Activated CD8-positive, alpha-beta T cell treated with anti-CD3 and anti-CD28 coated beads for 36 hours (primary cell): ENCODE data around the gene CPT1C. TPM values are rescaled to one million over a fixed set of nuclear protein-coding genes. Genes with fewer than 3 reads are reported as not detected.
A peak's percentile ranks its signal among the peaks of the same experiment; 100 is the strongest.

Experiments
- ATAC-seq: fragments of 200-7000 bp; cut with Tn5 transposase; one replicate; pipeline ENCODE4 v1.10.0; 2021; ENCODE audit warnings: mild to moderate bottlenecking, moderate library complexity
- CTCF ChIA-PET: fragments of 350-600 bp; sonication (Branson Sonifier 250); formaldehyde crosslinking; loops from one replicate; lab custom pipeline; 2021; ENCODE audit warnings: antibody characterized with exemption; lab: Charles Lee
- POLR2A ChIA-PET: fragments of 350-600 bp; sonication (Branson Sonifier 250); formaldehyde crosslinking; loops from one replicate; lab custom pipeline; 2021; ENCODE audit warnings: antibody characterized with exemption; lab: Charles Lee
- DNase-seq: peaks from one replicate; pipeline ENCODE4 v3.0.0-alpha.2; 2020
- H3K27ac Mint-ChIP-seq: one replicate; pipeline ENCODE4 v1.8.0; 2021; ENCODE audit warnings: mild to moderate bottlenecking, mixed read lengths
- H3K27me3 Mint-ChIP-seq: one replicate; pipeline ENCODE4 v1.8.0; 2021; ENCODE audit warnings: mixed read lengths
- H3K36me3 Mint-ChIP-seq: one replicate; pipeline ENCODE4 v1.8.0; 2021; ENCODE audit warnings: low read depth, mixed read lengths
- H3K4me1 Mint-ChIP-seq: one replicate; pipeline ENCODE4 v1.8.0; 2021; ENCODE audit warnings: low read depth, mixed read lengths
- H3K4me3 Mint-ChIP-seq: one replicate; pipeline ENCODE4 v1.8.0; 2021; ENCODE audit warnings: mild to moderate bottlenecking, moderate library complexity, mixed read lengths
- H3K9me3 Mint-ChIP-seq: one replicate; pipeline ENCODE4 v1.8.0; 2021; ENCODE audit warnings: mixed read lengths
- CTCF ChIP-seq: fragments of 200-600 bp; IDR thresholded peaks from one replicate; pipeline ENCODE4 v1.8.0; 2022; ENCODE audit warnings: antibody characterized with exemption, mild to moderate bottlenecking
- intact Hi-C: fragments of 100-400 bp; cut with micrococcal nuclease; formaldehyde crosslinking; loops from one replicate; pipeline ENCODE4 v1.10.0; 2022
- total RNA-seq, 2 experiments: library from RNA; stranded (reverse); gene quantifications; one replicate each; pipeline ENCODE4 v1.2.3, GENCODE V29; 2021

Gene CPT1C
- total RNA-seq, 2 experiments from 2014 or later = 0.69 to 1.0 TPM

GRCh38 chr19:49705919-49706318 lies 15.0 kb downstream of the CPT1C start:
- CTCF ChIA-PET = no interaction called here
- no peak for TF ChIP-seq CTCF

GRCh38 chr19:49710372-49710951 lies 19.5 kb downstream of the CPT1C start:
- ChIA-PET POLR2A (interaction anchor here (1.5 kb wide), 1 partner anchor 17 kb away, joined by 4 read pairs; no protein-coding TSS in a partner anchor), CTCF (no interaction called here)
- H3K27me3 Mint-ChIP-seq = no peaks in the 10 kb centered on the region
- H3K9me3 Mint-ChIP-seq = no peaks in the 10 kb centered on the region
- intact Hi-C loops = no loop called here
- no peak overlapping the region for H3K4me3 Mint-ChIP-seq
- H3K4me1 Mint-ChIP-seq = no peaks in the 10 kb centered on the region
- ATAC-seq (no peak), DNase-seq (no peak)
- H3K36me3 Mint-ChIP-seq = no peaks in the 10 kb centered on the region
- H3K27ac Mint-ChIP-seq = no peak overlapping the region
- no peak for TF ChIP-seq CTCF

More at GRCh38 chr19:49705919-49706318, 15.0 kb downstream of the CPT1C start:
- H3K36me3 Mint-ChIP-seq = no peaks in the 10 kb centered on the region
- ATAC-seq = no peak
- no peaks in the 10 kb centered on the region for H3K27me3 Mint-ChIP-seq
- intact Hi-C loops = no loop called here
- no peak for DNase-seq
- no peaks in the 10 kb centered on the region for H3K9me3 Mint-ChIP-seq
- H3K4me3 Mint-ChIP-seq = no peak overlapping the region
- no peaks in the 10 kb centered on the region for H3K4me1 Mint-ChIP-seq
- no peak overlapping the region for H3K27ac Mint-ChIP-seq
- POLR2A ChIA-PET = no interaction called here

GRCh38 chr19:49712397-49712859 lies 21.5 kb downstream of the CPT1C start:
- no peaks in the 10 kb centered on the region for H3K36me3 Mint-ChIP-seq
- intact Hi-C loops = no loop called here
- peaks cover 4% of the 10 kb centered on the region for H3K4me1 Mint-ChIP-seq
- no peak overlapping the region for H3K4me3 Mint-ChIP-seq
- ATAC-seq (no peak), DNase-seq (no peak)
- H3K9me3 Mint-ChIP-seq = no peaks in the 10 kb centered on the region
- H3K27me3 Mint-ChIP-seq = no peaks in the 10 kb centered on the region
- CTCF ChIA-PET = no interaction called here
- no peak for TF ChIP-seq CTCF
- POLR2A ChIA-PET = interaction anchor here (1.1 kb wide), 1 partner anchor 97 kb away, joined by 3 read pairs; no protein-coding TSS in a partner anchor
- no peak overlapping the region for H3K27ac Mint-ChIP-seq

GRCh38 chr19:49713236-49713845 lies 22.4 kb downstream of the CPT1C start:
- H3K27me3 Mint-ChIP-seq = no peaks in the 10 kb centered on the region
- ATAC-seq = no peak
- TF ChIP-seq CTCF = no peak
- no peak overlapping the region for H3K27ac Mint-ChIP-seq
- H3K36me3 Mint-ChIP-seq = no peaks in the 10 kb centered on the region
- intact Hi-C loops = no loop called here
- H3K4me1 Mint-ChIP-seq = peaks cover 8% of the 10 kb centered on the region
- POLR2A ChIA-PET = interaction anchor here (1.1 kb wide), 1 partner anchor 96 kb away, joined by 3 read pairs; no protein-coding TSS in a partner anchor
- no peak overlapping the region for H3K4me3 Mint-ChIP-seq
- no peak for DNase-seq
- H3K9me3 Mint-ChIP-seq = no peaks in the 10 kb centered on the region
- CTCF ChIA-PET = interaction anchor here (0.8 kb wide), 1 partner anchor 32 kb away, joined by 3 read pairs; no protein-coding TSS in a partner anchor

- POLR2A ChIA-PET = no interaction called here
- ATAC-seq (no peak), DNase-seq (no peak)
- peak overlapping the region; percentile 24 for H3K27ac Mint-ChIP-seq
- intact Hi-C loops = no loop called here
- H3K4me3 Mint-ChIP-seq = no peak overlapping the region
- H3K27me3 Mint-ChIP-seq = no peaks in the 10 kb centered on the region
- no peak for TF ChIP-seq CTCF
- H3K4me1 Mint-ChIP-seq = peaks cover 8% of the 10 kb centered on the region
- CTCF ChIA-PET = interaction anchor here (0.9 to 2.3 kb wide), 5 partner anchors 13 to 134 kb away, joined by 3 to 11 read pairs (median 6); no protein-coding TSS in a partner anchor
- no peaks in the 10 kb centered on the region for H3K36me3 Mint-ChIP-seq
- no peaks in the 10 kb centered on the region for H3K9me3 Mint-ChIP-seq
Measured at GRCh38 chr19:49716154-49716553, 25.2 kb downstream of the CPT1C start.
